MM.1S (cell line): ENCODE results near the gene OGFOD3.
"Not testable (repeated sequence)": the region's sequence is repeated elsewhere in the genome, so short reads cannot be mapped to it uniquely, and the experiment has no call there.

Experiments
- DNase-seq: peaks from one replicate; pipeline ENCODE4 v3.0.0-alpha.2; 2015
- H2AFZ ChIP-seq: fragments of 300-600 bp; sonication (generic); 2 replicates; pipeline ENCODE4 v1.6.0; 2016; ENCODE audit warnings: antibody characterized with exemption, low read length
- H3F3A ChIP-seq: fragments of 300-600 bp; sonication (generic); 2 replicates; pipeline ENCODE4 v1.6.1; 2016; ENCODE audit warnings: mild to moderate bottlenecking, antibody characterized with exemption, low read length, moderate library complexity, mixed read lengths; ENCODE audit not compliant: insufficient read depth
- H3K27ac ChIP-seq: fragments of 300-600 bp; sonication (generic); 2 replicates; pipeline ENCODE4 v1.5.1; 2016; ENCODE audit warnings: mild to moderate bottlenecking, low read length
- H3K27me3 ChIP-seq: fragments of 300-600 bp; sonication (generic); replicated peaks from 2 replicates; pipeline ENCODE4 v1.6.0; 2016; ENCODE audit warnings: low read length; ENCODE audit not compliant: insufficient read depth
- H3K36me3 ChIP-seq: fragments of 300-600 bp; sonication (generic); replicated peaks from 2 replicates; pipeline ENCODE4 v1.6.1; 2016; ENCODE audit warnings: mild to moderate bottlenecking, low read length, mixed read lengths; ENCODE audit not compliant: insufficient read depth
- H3K4me1 ChIP-seq: fragments of 300-600 bp; sonication (generic); 2 replicates; pipeline ENCODE4 v1.6.1; 2016; ENCODE audit warnings: low read length, mixed read lengths
- H3K4me2 ChIP-seq: fragments of 300-600 bp; sonication (generic); 2 replicates; pipeline ENCODE4 v1.6.0; 2016; ENCODE audit warnings: low read depth, low read length
- H3K4me3 ChIP-seq: fragments of 300-600 bp; sonication (generic); 2 replicates; pipeline ENCODE4 v1.5.1; 2016; ENCODE audit warnings: low read length, mixed read lengths
- H3K79me2 ChIP-seq: fragments of 300-600 bp; sonication (generic); 2 replicates; pipeline ENCODE4 v1.6.1; 2016; ENCODE audit warnings: mixed run types, low read length, mixed read lengths
- H3K9ac ChIP-seq: fragments of 300-600 bp; sonication (generic); 2 replicates; pipeline ENCODE4 v1.6.1; 2016; ENCODE audit warnings: low read length, mixed read lengths
- H3K9me2 ChIP-seq: fragments of 300-600 bp; sonication (generic); replicated peaks from 2 replicates; pipeline ENCODE4 v1.6.1; 2016; ENCODE audit warnings: mild to moderate bottlenecking, low read length, mixed read lengths; ENCODE audit not compliant: insufficient read depth
- H3K9me3 ChIP-seq: fragments of 300-600 bp; sonication (generic); replicated peaks from 2 replicates; pipeline ENCODE4 v1.6.1; 2016; ENCODE audit warnings: mild to moderate bottlenecking, low read length, mixed read lengths; ENCODE audit not compliant: insufficient read depth
- H4K20me1 ChIP-seq: fragments of 300-600 bp; sonication (generic); 2 replicates; pipeline ENCODE4 v1.6.1; 2016; ENCODE audit warnings: mild to moderate bottlenecking, low read length, moderate library complexity, mixed read lengths; ENCODE audit not compliant: insufficient read depth
- CTCF ChIP-seq: fragments of 300-600 bp; sonication (generic); IDR thresholded peaks from 2 replicates; pipeline ENCODE4 v1.5.1; 2016; ENCODE audit warnings: antibody characterized with exemption, low read length, mixed read lengths
- EZH2 ChIP-seq: fragments of 300-600 bp; sonication (generic); optimal IDR thresholded peaks from 2 replicates; pipeline ENCODE3; 2017; ENCODE audit warnings: low read depth, mild to moderate bottlenecking, antibody characterized with exemption, low read length, mixed read lengths
- EZH2phosphoT487 ChIP-seq: fragments of 300-600 bp; sonication (generic); IDR thresholded peaks from 2 replicates; pipeline ENCODE4 v1.6.1; 2018; ENCODE audit warnings: antibody characterized with exemption, low read length

Gene OGFOD3

GRCh38 chr17:82378741-82379021 is 39.7 kb downstream of the OGFOD3 start:
- H3K9me3 ChIP-seq: no peaks in the 10 kb centered on the region
- no peaks in the 10 kb centered on the region; the same call in 1 of the 2 replicates for H3K27me3 ChIP-seq
- TF ChIP-seq EZH2phosphoT487 (no peak), EZH2 (no peak), CTCF (no peak)
- H3K79me2 ChIP-seq: no peaks in the 10 kb centered on the region
- H3K27ac ChIP-seq: no peak overlapping the region
- H3F3A ChIP-seq: no peaks in the 10 kb centered on the region
- no peak overlapping the region for H3K4me2 ChIP-seq
- no peak overlapping the region for H3K9ac ChIP-seq
- H4K20me1 ChIP-seq: no peaks in the 10 kb centered on the region
- peaks cover 3% of the 10 kb centered on the region; the same call in 1 of the 2 replicates for H3K4me1 ChIP-seq
- no peak overlapping the region for H2AFZ ChIP-seq
- no peak overlapping the region for H3K4me3 ChIP-seq
- H3K36me3 ChIP-seq: no peaks in the 10 kb centered on the region
- H3K9me2 ChIP-seq: no peaks in the 10 kb centered on the region
- no peak for DNase-seq

GRCh38 chr17:82377924-82378740 is 40.3 kb downstream of the OGFOD3 start:
- Histone ChIP-seq H4K20me1 (no peaks in the 10 kb centered on the region), H3K9me3 (no peaks in the 10 kb centered on the region), H3K36me3 (no peaks in the 10 kb centered on the region), H2AFZ (no peak overlapping the region), H3K9ac (no peak overlapping the region), H3K79me2 (no peaks in the 10 kb centered on the region), H3F3A (peaks cover 3% of the 10 kb centered on the region; the same call in 1 of the 2 replicates), H3K4me2 (no peak overlapping the region), H3K4me1 (peaks cover 3% of the 10 kb centered on the region; the same call in 1 of the 2 replicates), H3K27ac (no peak overlapping the region), H3K4me3 (no peak overlapping the region), H3K27me3 (no peaks in the 10 kb centered on the region; the same call in 1 of the 2 replicates), H3K9me2 (no peaks in the 10 kb centered on the region)
- DNase-seq: no peak
- TF ChIP-seq EZH2: no peak
- TF ChIP-seq CTCF: no peak
- TF ChIP-seq EZH2phosphoT487: no peak

GRCh38 chr17:82377294-82377693 is 41.1 kb downstream of the OGFOD3 start:
- H3F3A ChIP-seq, DNase-seq, H3K9me3 ChIP-seq, H3K4me2 ChIP-seq, H3K36me3 ChIP-seq, H3K4me1 ChIP-seq, H3K9ac ChIP-seq, H3K9me2 ChIP-seq, H3K79me2 ChIP-seq, H3K4me3 ChIP-seq, H3K27ac ChIP-seq, H3K27me3 ChIP-seq, H2AFZ ChIP-seq, H4K20me1 ChIP-seq: not testable (repeated sequence)

GRCh38 chr17:82376042-82376730 is 42.2 kb downstream of the OGFOD3 start:
- Histone ChIP-seq H3K4me1 (peaks cover 2% of the 10 kb centered on the region), H3K79me2 (no peaks in the 10 kb centered on the region), H3K9me3 (no peaks in the 10 kb centered on the region), H4K20me1 (no peaks in the 10 kb centered on the region), H3K4me3 (no peak overlapping the region), H2AFZ (no peak overlapping the region), H3F3A (peaks cover 3% of the 10 kb centered on the region; the same call in 1 of the 2 replicates), H3K27ac (no peak overlapping the region), H3K9ac (no peak overlapping the region), H3K4me2 (no peak overlapping the region), H3K9me2 (no peaks in the 10 kb centered on the region), H3K27me3 (no peaks in the 10 kb centered on the region; the same call in 1 of the 2 replicates), H3K36me3 (no peaks in the 10 kb centered on the region)
- DNase-seq: no peak
- TF ChIP-seq EZH2 (no peak), CTCF (no peak), EZH2phosphoT487 (no peak)
